Mammary epithelial cell (primary cell): Measurements from ENCODE around the gene PCCA.

ENCODE experiments used
- EZH2 ChIP-seq: IDR thresholded peaks from 2 replicates; pipeline ENCODE4 v1.6.1; 2012; ENCODE audit warnings: low read length, inconsistent platforms, borderline replicate concordance
- TF ChIP-seq, protein P1 (sequence below), 2 donors: IDR thresholded peaks in 1 of 2; conservative IDR thresholded peaks in 1 of 2; 2 replicates each; pipeline ENCODE4 v1.5.1; 2011 to 2012; ENCODE audit warnings: inconsistent platforms in 2 of 2, low read length in 2 of 2, mild to moderate bottlenecking in 2 of 2, control low read depth in 1 of 2, low read depth in 1 of 2; ENCODE audit not compliant: insufficient read depth in 1 of 2; ENCODE audit errors: extremely low read depth in 1 of 2

DNA sequence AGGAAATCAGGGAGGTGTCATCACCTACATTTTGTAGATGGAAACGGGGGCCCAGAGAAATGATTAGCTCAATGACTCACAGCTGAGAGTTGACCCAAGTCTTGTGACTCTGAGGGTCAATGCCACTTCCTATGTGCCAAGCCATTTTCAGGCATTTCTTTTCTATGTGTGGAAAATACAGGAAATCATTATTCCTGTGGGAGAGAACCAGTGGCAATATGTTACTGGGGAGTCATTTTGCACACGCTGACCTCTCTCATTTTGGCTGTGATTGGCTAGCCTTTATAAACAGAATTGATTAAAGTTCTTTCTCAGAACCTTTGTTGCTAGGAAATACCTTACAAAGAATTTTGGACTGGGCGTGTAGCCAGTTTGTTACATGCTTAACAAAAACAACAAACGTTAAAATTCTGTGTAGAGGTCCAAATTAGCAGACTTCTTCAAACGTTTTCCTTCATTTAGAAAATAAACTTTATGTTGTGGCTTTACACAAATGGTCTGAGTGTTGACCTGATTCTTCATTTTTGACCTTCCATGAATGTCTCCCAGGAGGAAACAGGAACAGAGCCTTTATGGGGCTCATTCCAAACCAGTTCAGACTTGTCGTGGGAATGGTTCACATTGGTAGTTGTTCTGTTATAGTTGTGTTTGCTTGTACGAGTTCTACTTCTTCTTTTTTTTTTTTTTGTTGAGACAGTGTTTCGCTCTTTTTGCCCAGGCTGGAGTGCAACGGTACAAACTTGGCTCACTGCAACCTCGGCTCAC lies 11.4 kb downstream of the PCCA start:
- TF ChIP-seq, protein P1, sequence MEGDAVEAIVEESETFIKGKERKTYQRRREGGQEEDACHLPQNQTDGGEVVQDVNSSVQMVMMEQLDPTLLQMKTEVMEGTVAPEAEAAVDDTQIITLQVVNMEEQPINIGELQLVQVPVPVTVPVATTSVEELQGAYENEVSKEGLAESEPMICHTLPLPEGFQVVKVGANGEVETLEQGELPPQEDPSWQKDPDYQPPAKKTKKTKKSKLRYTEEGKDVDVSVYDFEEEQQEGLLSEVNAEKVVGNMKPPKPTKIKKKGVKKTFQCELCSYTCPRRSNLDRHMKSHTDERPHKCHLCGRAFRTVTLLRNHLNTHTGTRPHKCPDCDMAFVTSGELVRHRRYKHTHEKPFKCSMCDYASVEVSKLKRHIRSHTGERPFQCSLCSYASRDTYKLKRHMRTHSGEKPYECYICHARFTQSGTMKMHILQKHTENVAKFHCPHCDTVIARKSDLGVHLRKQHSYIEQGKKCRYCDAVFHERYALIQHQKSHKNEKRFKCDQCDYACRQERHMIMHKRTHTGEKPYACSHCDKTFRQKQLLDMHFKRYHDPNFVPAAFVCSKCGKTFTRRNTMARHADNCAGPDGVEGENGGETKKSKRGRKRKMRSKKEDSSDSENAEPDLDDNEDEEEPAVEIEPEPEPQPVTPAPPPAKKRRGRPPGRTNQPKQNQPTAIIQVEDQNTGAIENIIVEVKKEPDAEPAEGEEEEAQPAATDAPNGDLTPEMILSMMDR (conservative IDR thresholded peaks at IDR 0.05 in 1 of 2, IDR thresholded peaks at IDR 0.05 in 1 of 2; ENCODE audit: extremely low read depth in 1 of 2, insufficient read depth in 1 of 2, low read depth in 1 of 2, low read length in 2 of 2) = no peak
- TF ChIP-seq EZH2 = no peak
